T follicular helper cell (primary cell): Measurements from ENCODE around the gene FAM185A.
"Not testable (repeated sequence)": the region's sequence is repeated elsewhere in the genome, so short reads cannot be mapped to it uniquely, and the experiment has no call there.

Experiments used
- DNase-seq: peaks from one replicate; pipeline ENCODE4 v3.0.0-alpha.2; 2020; ENCODE audit warnings: low read depth

FAM185A gene

DNA sequence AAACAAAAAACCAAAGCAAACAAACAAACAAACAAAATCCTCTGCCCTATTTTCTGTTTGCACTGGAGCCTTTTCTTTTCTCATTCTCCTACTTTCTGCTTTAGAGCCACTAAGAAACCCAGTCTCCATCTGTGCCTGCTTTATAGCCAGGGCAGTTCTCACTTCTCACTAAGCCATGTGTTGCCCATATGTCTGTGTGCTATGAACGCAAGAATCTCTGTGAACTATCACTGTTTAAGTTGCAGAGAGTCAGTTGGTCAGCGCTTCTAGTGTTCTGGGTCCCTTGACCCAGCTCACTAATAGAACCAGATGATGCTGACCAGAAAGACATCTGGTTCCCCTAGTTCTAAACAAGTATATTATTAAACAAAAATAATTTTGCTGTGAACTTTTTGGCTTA lies 81.4 kb downstream of the FAM185A start:
- no peak for DNase-seq

DNA sequence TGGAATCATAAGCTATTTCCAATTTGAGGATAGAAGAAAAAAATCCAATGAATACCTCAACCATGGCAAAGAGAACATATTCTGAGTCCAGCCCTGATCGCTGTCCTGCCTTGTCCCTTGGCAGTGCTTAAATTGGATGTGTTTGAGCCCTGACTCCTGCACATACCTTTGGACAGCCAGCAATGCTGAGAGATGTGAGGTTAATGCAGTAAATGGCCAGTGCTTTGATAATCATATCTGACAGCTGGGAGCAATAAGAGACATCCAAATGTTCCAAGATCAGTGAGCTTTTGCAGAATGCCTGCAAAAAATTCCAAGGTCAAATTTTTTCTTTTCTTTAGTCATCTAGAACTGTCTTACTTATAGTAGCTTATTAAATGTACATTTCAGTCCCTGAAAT lies 83.9 kb downstream of the FAM185A start:
- DNase-seq, result no peak

DNA sequence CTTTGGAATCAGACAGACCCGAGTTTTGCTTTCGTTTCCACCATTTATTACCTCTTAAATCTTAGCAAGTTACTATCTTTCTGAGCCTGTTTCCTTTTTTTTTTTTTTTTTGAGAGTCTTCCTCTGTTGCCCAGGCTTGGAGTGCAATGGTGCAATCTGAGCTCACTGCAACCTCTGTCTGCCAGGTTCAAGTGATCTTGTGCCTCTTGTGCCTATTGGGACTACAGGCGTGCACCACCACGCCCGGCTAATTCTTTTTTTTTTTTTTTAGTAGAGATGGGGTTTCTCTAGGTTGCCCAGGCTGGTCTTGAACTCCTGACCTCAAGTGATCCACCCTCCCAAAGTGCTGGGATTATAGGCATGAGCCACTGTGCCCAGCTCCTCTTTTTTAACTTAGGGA lies 84.5 kb downstream of the FAM185A start:
- DNase-seq, result no peak

DNA sequence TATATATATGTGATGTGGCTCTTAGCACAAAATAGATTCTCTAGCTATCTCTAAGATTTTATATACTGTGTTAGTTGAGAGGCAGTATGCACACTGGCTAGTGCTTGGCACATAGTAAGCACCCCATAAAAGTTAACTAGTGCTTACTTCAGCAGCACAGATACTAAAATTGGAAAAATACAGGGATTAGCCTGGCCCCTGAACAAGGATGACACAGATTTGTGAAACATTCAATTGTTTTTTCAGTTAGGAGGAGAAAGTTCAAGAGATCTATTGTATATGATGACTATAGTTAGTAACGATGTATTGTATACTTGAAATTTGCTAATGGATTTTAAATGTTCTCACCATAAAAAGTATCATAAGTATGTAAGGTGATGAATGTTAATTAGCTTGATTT lies 85.7 kb downstream of the FAM185A start:
- DNase-seq, result no peak

DNA sequence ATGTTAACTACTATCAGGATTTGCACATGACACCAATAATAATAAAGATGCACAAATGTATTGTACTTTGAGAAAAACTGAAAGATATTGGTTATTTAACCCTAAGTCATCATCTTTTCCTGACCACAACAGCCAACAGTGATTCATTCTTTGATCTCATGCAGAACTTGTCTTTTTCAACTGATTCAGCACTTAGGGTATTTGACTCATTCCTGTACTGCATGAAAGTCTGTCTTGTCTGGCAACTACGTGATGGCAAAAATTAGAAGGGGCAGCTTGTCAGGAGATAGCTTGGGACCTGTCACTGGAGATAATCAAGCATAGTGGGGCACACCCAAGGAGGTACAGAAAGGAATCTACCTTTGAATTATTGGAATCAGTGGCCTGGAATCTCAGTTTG lies 86.2 kb downstream of the FAM185A start:
- DNase-seq, result no peak

DNA sequence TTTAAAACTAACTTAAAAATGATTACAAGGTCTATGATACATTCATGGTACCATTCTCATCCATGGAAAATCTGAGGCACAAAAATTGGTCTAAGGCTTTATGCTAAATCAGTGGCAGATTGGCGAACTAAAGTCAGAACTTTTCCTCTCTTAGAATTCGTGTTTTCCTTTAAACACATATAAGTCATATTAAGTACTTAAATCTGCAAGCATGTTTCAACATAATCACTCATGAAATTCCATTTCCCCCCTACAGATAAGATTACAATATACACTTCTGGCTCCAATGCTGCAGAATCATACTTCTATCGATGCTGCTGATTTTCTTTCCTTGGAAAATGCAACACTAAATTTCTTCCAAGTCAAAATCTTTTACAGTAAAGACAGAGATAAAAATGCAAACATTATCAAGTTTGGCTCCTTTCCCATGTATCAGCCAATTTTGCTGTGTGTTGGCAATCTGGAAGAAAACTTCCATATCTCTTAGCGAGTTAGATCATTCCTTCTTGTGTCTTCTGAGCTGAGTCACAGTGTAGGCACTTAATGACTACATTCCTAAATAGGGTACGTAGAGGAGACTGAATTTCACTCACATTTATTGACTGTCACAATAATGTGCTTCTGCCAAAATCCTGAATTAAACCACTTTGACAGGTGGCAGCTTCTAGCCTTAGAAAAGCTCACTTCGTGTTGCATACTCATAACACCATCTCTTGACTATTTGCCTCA lies 87.6 kb downstream of the FAM185A start:
- DNase-seq, result no peak

DNA sequence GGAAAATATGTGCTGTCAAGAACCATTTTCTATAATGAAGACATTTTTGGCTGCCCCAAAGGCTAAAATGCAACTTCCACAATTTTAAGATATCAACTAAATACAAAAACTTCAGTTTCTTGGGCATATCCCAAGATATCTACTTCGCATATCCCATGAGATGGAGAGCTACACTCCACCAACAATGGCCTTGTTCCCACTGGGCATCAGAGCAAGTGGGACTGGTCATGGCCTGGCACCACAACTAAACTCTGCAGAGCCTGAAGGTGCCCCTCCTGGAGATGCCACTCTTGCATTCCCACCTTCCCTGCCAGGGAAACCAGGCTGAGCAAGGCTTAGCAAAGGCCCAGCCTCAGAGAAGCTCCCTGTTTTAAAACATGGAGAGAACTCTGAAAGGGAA lies 88.2 kb downstream of the FAM185A start:
- no peak for DNase-seq

DNA sequence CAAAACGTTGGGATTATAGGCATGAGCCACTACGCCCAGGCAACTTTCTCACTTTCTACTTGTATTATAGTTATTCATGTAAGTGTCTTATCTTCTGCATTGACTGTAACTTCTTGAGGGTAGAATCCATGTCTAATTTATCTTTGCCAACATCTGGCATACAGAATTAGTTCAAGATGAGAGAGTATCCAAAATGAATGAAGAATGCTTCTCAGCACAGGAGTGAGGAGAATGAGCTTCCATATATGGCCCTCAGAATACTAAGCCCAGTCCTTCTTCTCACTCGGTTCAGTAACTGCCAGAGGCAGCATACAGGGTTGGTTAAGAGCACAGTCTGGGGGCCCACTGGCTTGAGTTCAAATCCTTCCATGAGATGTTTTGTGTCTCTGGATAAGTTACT lies 89.0 kb downstream of the FAM185A start:
- no peak for DNase-seq

DNA sequence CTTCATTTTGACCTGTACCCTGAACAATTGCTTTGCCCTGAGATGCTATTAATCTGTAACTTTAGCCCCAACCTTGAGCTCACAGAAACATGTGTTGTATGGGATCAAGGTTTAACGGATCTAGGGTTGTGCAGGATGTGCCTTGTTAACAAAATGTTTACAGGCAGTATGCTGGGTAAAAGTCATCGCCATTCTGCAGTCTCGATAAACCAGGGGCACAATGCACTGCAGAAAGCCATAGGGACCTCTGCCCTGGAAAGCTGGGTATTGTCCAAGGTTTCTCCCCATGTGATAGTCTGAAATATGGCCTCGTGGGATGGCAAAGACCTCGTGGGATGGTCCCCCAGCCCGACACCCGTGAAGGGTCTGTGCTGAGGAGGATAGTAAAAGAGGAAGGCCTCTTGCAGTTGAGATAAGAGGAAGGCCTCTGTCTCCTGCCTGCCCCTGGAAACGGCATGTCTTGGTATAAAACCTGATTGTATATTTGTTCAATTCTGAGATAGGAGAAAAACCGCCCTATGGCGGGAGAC lies 89.8 kb downstream of the FAM185A start:
- DNase-seq, result not testable (repeated sequence)

DNA sequence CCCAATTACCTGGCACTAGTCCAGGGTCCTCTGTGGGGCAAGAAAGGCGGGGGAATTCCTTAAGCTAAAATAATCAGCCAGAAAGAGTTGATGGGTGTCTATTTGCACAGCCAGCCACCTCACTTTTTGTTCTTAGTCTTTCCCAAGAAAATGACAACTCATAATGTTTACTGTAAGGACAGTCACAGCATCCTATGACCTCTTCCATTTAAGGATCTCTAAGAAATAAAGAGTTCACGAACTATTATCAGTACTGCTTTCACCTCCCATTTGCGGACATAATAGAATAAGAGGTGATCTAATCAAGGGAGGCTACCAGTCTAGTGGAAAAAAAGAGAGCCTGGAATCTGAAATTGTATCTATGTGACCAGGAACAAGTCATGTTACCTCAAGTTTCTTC lies 91.6 kb downstream of the FAM185A start:
- DNase-seq, result no peak

DNA sequence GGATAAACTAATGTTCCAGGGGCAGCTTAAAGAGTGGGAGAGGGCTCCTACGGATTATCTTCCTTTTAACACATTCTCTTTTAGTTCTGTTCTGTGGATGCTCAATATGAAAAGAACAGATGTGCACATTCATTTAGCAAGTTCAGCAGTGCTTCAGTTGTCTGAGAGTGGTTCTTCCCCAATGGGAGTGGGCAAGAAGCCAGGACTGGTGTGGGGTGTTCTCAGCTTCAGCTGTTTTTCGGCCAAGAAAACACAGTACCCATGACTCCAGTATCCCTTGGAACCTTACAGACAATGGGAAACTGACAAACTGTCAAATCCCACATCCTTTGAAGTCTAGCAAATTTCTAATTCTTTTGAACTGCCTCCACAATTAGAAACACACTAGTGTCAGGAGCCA lies 92.5 kb downstream of the FAM185A start:
- DNase-seq, result no peak

DNA sequence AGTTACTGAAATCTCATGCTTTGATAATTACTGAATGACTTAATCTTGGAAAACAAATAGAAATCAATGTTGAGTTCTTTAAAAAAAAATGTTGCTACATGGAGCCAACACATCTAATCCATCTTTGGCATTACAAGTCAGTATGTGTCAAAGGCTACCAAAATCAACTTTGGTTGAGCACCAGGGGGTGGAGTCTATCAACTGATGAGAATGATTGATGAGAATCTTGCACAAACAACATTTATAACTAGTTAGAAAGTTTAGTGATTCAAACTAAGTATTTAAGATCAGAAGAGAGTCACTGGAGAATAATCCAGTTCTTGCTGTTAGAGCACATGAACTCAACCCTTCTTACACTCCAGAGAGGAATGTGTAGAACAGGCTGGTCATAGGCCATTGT lies 93.5 kb downstream of the FAM185A start:
- DNase-seq, result no peak

DNA sequence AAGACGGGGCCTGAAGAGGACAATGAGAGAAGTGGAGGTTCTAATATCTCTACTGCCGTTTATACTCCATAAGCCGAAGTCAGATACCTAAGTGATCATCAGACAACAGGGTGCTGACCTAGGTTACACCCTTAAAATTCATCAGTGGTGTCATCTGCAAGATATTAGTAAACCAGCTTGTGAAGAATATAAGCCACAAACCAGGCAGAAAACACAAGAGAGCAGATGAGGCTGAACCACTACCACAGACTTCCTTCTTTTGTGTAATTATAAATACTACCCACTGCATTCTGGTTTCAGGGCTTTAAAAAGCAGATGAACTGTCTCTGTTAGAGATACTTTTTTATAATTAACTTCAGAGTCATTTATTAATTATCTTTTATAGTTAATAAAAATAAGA lies 95.1 kb downstream of the FAM185A start:
- DNase-seq, result no peak

DNA sequence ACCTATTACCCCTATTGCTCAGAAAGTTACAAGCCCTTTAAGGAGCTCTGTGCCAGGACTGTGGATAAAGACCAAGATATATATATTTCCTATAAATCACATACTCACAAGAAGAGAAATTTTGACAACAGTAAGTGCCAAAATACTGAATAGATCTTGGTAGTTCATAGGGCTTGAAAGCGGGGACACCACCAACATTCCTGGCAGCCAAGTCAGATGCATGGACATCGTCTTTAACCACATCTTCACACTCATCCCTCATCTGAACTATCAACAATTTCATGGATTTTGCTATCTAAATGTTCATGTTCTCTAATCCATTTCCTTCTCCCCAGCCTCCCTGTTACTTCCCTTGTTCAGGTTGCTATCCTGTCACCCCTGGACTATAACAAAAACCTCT lies 96.5 kb downstream of the FAM185A start:
- no peak for DNase-seq

DNA sequence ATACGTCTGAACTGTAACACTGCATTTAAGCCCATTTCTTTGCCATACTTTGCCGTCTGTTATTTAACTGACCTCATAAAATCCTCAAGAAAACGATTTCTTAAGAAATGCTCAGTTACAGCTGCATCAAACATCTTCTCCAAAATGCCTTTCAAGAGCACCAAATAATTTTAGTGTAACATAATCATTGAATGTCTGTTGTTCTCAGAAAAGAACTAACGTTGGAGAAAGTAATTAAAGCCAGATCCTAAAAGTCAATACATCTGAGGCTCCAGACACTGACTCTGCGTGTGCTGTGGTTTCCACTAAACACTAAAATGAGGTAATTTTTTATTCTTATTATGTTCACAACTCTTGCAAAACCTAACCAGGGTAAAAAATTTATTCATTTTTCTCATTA lies 100.3 kb downstream of the FAM185A start:
- DNase-seq, result no peak

DNA sequence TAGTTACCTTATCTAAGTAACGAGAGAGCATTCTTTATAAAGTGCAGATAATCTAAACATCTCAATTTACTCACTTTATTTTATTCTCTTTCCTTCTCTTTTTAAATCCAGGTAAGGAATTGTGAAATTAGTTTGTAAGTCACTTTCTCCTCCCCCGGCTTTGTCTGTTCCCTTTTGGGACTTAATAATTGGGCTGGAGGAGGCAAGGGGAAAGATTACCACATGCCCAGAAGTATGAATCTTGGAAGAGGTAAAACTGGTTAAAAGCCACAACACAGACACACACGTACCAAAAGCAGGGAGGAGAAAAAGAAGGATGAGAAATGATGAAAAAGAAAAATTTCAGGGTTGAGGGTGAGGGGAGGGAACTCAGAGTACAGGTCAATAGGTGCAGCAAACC lies 100.7 kb downstream of the FAM185A start:
- no peak for DNase-seq

DNA sequence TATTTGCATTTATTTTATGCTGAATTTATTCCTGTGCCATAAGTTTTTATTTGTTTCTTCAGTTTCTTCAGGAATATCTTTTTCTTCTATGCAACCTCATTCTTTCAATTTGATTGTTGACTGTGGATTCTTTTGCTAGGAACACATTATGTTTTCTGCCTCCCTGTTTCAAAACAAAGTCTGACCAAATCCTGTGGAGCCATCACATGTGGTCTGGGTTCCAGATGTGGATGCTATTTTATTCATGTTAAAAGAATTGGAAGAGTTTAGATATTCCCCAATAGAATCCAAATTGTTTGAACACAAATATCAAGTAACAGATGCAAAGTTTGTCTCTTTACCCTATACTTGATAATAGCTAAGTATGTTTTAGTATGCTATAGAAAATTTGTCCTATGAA lies 107.2 kb downstream of the FAM185A start:
- DNase-seq, result no peak
